SK-N-MC (cell line): ENCODE results near the gene NSUN2.

Source experiments
- DNase-seq: peaks from one replicate; pipeline ENCODE4 v3.0.0-alpha.2; 2011; ENCODE audit warnings: low read depth, low spot score
- H3K27ac ChIP-seq: fragments of 200-600 bp; sonication (generic); 2 replicates; pipeline ENCODE4 v1.5.1; 2016; ENCODE audit warnings: mixed run types
- H3K36me3 ChIP-seq: fragments of 200-600 bp; sonication (generic); 2 replicates; pipeline ENCODE4 v1.6.1; 2017; ENCODE audit warnings: antibody characterized with exemption, low read length, mixed read lengths; ENCODE audit not compliant: insufficient read depth
- H3K4me3 ChIP-seq: fragments of 200-600 bp; sonication (generic); 2 replicates; pipeline ENCODE4 v1.5.1; 2016
- H3K9ac ChIP-seq: fragments of 200-600 bp; sonication (generic); 2 replicates; pipeline ENCODE4 v1.8.0; 2017; ENCODE audit warnings: mixed run types, mixed read lengths; ENCODE audit not compliant: insufficient read length
- H3K9me3 ChIP-seq: fragments of 200-600 bp; sonication (generic); 2 replicates; pipeline ENCODE4 v1.6.1; 2017; ENCODE audit warnings: low read depth, mild to moderate bottlenecking, antibody characterized with exemption, low read length, moderate library complexity, mixed read lengths
- EZH2 ChIP-seq: fragments of 200-600 bp; sonication (generic); IDR thresholded peaks from one replicate; pipeline ENCODE4 v1.6.1; 2017; ENCODE audit warnings: antibody characterized with exemption
- FOXP2 ChIP-seq: optimal IDR thresholded peaks from 2 replicates; pipeline ENCODE3; 2011; ENCODE audit warnings: mild to moderate bottlenecking, moderate library complexity; ENCODE audit not compliant: insufficient read depth; ENCODE audit errors: extremely low read length, control extremely low read depth
- POLR2AphosphoS5 ChIP-seq: IDR thresholded peaks from 2 replicates; pipeline ENCODE4 v1.6.1; 2012; ENCODE audit warnings: mild to moderate bottlenecking, low read depth, low read length, borderline replicate concordance

NSUN2 gene

GRCh38 chr5:6556802-6557102, 76.1 kb downstream of the NSUN2 start:
- DNase-seq, result no peak
- Histone ChIP-seq H3K9ac (no peak overlapping the region), H3K9me3 (no peaks in the 10 kb centered on the region), H3K36me3 (no peaks in the 10 kb centered on the region), H3K27ac (no peak overlapping the region), H3K4me3 (no peak overlapping the region)
- TF ChIP-seq FOXP2 (no peak), POLR2AphosphoS5 (no peak), EZH2 (no peak)

DNA sequence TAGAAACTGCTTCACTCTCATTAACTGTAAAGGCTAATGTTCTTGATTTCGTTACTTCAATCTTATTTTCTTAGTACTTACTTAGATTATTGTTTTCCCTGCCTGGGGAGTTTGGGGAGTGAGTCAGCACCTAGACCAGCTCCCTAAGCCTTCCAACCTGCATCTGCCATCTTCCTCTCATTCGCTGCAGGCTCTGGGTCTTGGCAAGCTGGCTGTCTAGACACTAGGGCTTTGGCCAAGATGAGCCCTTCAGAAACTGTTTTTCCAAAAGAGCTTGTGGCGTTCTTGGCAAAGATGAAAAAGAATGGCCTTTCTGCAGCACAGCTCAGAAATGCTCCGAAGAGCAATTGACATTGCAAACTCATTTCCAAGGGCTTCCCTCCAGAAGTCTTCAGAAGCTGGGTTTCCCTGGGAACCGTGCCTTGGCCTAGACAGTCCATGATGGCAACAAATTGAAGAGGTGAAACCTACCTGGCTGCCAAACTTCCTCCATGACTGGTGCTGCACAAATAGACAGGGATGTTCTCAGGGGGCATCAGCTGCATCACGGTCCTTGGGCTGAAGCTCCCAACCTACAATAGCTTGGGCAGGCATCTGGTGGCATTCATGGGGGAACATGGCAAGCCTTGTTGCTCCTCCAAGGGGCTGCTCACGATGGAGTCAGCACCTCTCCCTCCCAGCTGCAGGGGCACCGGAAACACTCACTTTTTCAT, 76.6 kb downstream of the NSUN2 start:
- no peak overlapping the region for H3K4me3 ChIP-seq
- no peak overlapping the region for H3K9ac ChIP-seq
- no peak for TF ChIP-seq EZH2
- TF ChIP-seq FOXP2, result no peak
- no peak for TF ChIP-seq POLR2AphosphoS5
- H3K36me3 ChIP-seq, result no peaks in the 10 kb centered on the region
- no peaks in the 10 kb centered on the region for H3K9me3 ChIP-seq
- no peak overlapping the region for H3K27ac ChIP-seq
- DNase-seq, result no peak

DNA sequence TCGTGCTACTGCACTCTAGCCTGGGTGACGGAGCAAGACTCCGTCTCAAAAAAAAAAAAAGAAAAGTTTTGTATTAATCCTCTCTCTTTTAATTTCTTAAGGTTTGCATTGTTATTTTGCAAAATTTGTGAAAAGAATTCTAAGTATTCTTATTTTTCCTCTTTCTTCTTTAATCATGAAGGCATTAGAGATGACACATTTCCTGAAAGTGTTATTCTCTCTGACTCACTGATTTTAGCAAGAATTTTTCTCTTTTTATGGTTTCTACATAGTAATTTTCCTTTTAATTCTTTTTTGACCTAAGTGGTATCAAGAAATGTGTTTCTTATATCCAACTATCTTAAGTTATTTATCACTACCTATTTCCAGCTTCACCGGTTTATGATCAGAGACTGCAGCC, 78.0 kb downstream of the NSUN2 start:
- Histone ChIP-seq H3K4me3 (no peak overlapping the region), H3K36me3 (no peaks in the 10 kb centered on the region), H3K9me3 (no peaks in the 10 kb centered on the region), H3K9ac (no peak overlapping the region), H3K27ac (no peak overlapping the region)
- no peak for TF ChIP-seq EZH2
- no peak for TF ChIP-seq FOXP2
- TF ChIP-seq POLR2AphosphoS5, result no peak
- no peak for DNase-seq

DNA sequence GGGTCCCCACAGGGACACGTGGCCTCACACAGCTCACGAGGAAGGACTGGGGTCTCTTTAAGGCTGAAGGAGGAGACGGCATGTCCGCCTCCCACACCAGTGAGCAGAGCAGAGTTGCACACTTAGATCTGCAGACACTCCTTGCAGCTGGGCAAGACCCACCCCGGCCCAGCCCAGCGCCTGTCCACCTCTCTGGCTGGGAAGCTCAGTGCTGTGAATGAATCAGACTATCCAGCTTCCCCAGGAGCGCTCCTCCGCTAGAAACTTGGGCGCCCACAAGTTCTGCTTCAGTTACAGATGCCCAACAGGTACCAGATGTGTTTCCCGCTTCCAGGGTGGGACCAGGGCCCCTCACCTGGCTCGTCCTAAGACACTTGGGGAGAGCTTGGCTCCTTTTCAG, 78.9 kb downstream of the NSUN2 start:
- no peaks in the 10 kb centered on the region for H3K9me3 ChIP-seq
- no peak for DNase-seq
- H3K36me3 ChIP-seq, result no peaks in the 10 kb centered on the region
- H3K4me3 ChIP-seq, result no peak overlapping the region
- H3K9ac ChIP-seq, result no peak overlapping the region
- TF ChIP-seq EZH2, result no peak
- no peak for TF ChIP-seq POLR2AphosphoS5
- TF ChIP-seq FOXP2, result no peak
- no peak overlapping the region for H3K27ac ChIP-seq

- TF ChIP-seq FOXP2 (no peak), POLR2AphosphoS5 (no peak), EZH2 (no peak)
- Histone ChIP-seq H3K27ac (no peak overlapping the region), H3K36me3 (no peaks in the 10 kb centered on the region), H3K9ac (no peak overlapping the region), H3K9me3 (no peaks in the 10 kb centered on the region), H3K4me3 (no peak overlapping the region)
- DNase-seq, result no peak
Observed at GRCh38 chr5:6552612-6553011, 80.2 kb downstream of the NSUN2 start.

DNA sequence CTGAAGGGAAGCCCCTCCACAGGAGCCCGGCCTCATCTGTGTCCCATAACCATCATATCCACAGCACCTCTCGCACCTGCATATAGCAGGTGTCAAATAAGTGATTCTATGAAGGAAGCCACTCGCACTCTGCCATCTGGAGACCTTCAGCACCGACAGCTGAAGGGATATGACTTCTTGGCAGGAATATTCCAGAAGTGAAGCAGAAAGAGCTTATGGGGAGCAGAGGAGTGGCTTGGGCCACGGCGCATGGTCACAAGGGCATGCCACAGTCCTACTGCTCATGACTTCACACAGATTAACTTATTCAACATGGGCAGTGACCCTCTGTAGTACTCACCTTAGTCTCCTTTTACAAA, 80.9 kb downstream of the NSUN2 start:
- Histone ChIP-seq H3K27ac (no peak overlapping the region), H3K9me3 (no peaks in the 10 kb centered on the region), H3K9ac (no peak overlapping the region), H3K4me3 (no peak overlapping the region), H3K36me3 (no peaks in the 10 kb centered on the region)
- DNase-seq, result no peak
- no peak for TF ChIP-seq POLR2AphosphoS5
- no peak for TF ChIP-seq FOXP2
- TF ChIP-seq EZH2, result no peak

GRCh38 chr5:6551287-6551954, 81.4 kb downstream of the NSUN2 start:
- Histone ChIP-seq H3K9ac (no peak overlapping the region), H3K9me3 (no peaks in the 10 kb centered on the region), H3K27ac (no peak overlapping the region), H3K36me3 (no peaks in the 10 kb centered on the region), H3K4me3 (no peak overlapping the region)
- DNase-seq, result no peak
- no peak for TF ChIP-seq FOXP2
- TF ChIP-seq EZH2, result no peak
- TF ChIP-seq POLR2AphosphoS5, result no peak

DNA sequence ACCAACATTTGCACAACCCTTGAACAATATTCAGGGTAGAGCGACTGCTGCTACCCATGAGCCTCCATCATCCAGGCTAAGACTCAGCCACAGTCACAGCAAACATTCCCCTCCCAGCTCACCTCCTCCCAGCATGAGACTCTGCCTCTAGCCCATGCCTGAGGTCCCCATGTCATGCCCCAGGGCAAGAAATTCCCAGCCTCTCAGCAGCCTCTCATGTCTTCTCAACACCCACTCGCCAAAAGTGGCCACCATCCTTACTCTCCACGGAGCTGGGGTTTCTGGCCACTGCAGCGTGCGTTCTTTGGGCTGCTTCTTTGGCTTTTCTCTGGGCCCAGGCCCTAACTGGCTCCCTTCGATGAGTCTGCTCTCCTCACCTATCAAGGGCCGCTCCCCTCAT, 82.2 kb downstream of the NSUN2 start:
- no peak overlapping the region for H3K9ac ChIP-seq
- no peaks in the 10 kb centered on the region for H3K36me3 ChIP-seq
- no peak for DNase-seq
- no peak for TF ChIP-seq EZH2
- TF ChIP-seq POLR2AphosphoS5, result no peak
- TF ChIP-seq FOXP2, result no peak
- no peaks in the 10 kb centered on the region for H3K9me3 ChIP-seq
- H3K4me3 ChIP-seq, result no peak overlapping the region
- no peak overlapping the region for H3K27ac ChIP-seq
